ENCODE measurements around the gene ACTL8.
"Not testable (repeated sequence)": the region's sequence is repeated elsewhere in the genome, so short reads cannot be mapped to it uniquely, and the experiment has no call there.

Gene ACTL8

GRCh38 chr1:17735348-17735747 is 19.8 kb upstream of the ACTL8 start:
- no peak for DNase-seq (ENCODE audit: low read depth)

- DNase-seq (ENCODE audit: low read depth) = no peak
Measured at GRCh38 chr1:17735793-17736192, 19.3 kb upstream of the ACTL8 start.

GRCh38 chr1:17736625-17737024 is 18.5 kb upstream of the ACTL8 start:
- no peak for DNase-seq (ENCODE audit: low read depth)

GRCh38 chr1:17739050-17739449 is 16.1 kb upstream of the ACTL8 start:
- no peak for DNase-seq (ENCODE audit: low read depth)

GRCh38 chr1:17741052-17741451 is 14.1 kb upstream of the ACTL8 start:
- no peak for DNase-seq (ENCODE audit: low read depth)

- DNase-seq (ENCODE audit: low read depth) = peak; percentile 20
Measured at GRCh38 chr1:17742583-17742982, 12.6 kb upstream of the ACTL8 start.

GRCh38 chr1:17743008-17743647 is 12.0 kb upstream of the ACTL8 start:
- DNase-seq (ENCODE audit: low read depth) = no peak

GRCh38 chr1:17743925-17744324 is 11.2 kb upstream of the ACTL8 start:
- no peak for DNase-seq (ENCODE audit: low read depth)

GRCh38 chr1:17744666-17745478 is 10.3 kb upstream of the ACTL8 start:
- no peak for DNase-seq (ENCODE audit: low read depth)

- no peak for DNase-seq (ENCODE audit: low read depth)
Measured at GRCh38 chr1:17745479-17745955, 9.6 kb upstream of the ACTL8 start.

GRCh38 chr1:17746281-17746680 is 8.9 kb upstream of the ACTL8 start:
- not testable (repeated sequence) for DNase-seq (ENCODE audit: low read depth)

- DNase-seq (ENCODE audit: low read depth) = no peak
Measured at GRCh38 chr1:17746920-17747319, 8.2 kb upstream of the ACTL8 start.

- no peak for DNase-seq (ENCODE audit: low read depth)
Measured at GRCh38 chr1:17750333-17750732, 4.8 kb upstream of the ACTL8 start.

- DNase-seq (ENCODE audit: low read depth) = no peak
Measured at GRCh38 chr1:17752356-17752755, 2.8 kb upstream of the ACTL8 start.

GRCh38 chr1:17757426-17757825 is 2.3 kb downstream of the ACTL8 start:
- no peak for DNase-seq (ENCODE audit: low read depth)

GRCh38 chr1:17759114-17759513 is 4.0 kb downstream of the ACTL8 start:
- DNase-seq (ENCODE audit: low read depth) = no peak

- DNase-seq (ENCODE audit: low read depth) = no peak
Measured at GRCh38 chr1:17762313-17762712, 7.2 kb downstream of the ACTL8 start.

- no peak for DNase-seq (ENCODE audit: low read depth)
Measured at GRCh38 chr1:17763417-17763816, 8.3 kb downstream of the ACTL8 start.

- DNase-seq (ENCODE audit: low read depth) = no peak
Measured at GRCh38 chr1:17763995-17764394, 8.9 kb downstream of the ACTL8 start.

- DNase-seq (ENCODE audit: low read depth) = no peak
Measured at GRCh38 chr1:17764591-17764990, 9.5 kb downstream of the ACTL8 start.

- peak; percentile 64 for DNase-seq (ENCODE audit: low read depth)
Measured at GRCh38 chr1:17765444-17766411, 10.6 kb downstream of the ACTL8 start.

GRCh38 chr1:17768651-17769241 is 13.6 kb downstream of the ACTL8 start:
- DNase-seq (ENCODE audit: low read depth) = peak; percentile 49
